Measurements from ENCODE around the gene WWP2. TPM values are rescaled to one million over a fixed set of nuclear protein-coding genes. Genes with fewer than 3 reads are reported as not detected.

Gene WWP2
- total RNA-seq, 1 experiment from 2014 or later: 38.8 TPM

DNA sequence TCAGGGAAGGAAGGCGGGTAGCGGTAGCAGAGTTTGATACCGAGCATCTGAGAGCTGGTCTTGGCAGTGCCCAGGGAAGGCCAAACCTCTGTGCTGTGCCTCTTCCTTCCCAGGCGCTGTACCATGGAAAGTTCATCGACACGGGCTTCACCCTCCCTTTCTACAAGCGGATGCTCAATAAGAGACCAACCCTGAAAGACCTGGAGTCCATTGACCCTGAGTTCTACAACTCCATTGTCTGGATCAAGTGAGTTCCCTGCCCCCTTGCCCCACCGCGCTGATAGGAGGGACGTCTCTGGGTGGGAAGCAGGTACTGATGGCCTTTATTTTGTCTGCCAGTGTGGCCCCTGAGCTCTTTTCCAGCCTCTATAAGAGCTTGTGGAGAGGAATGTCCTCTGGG, 173.6 kb downstream of the WWP2 start:
- H3K9me2 ChIP-seq (ENCODE audit: insufficient read depth): no peaks in the 10 kb centered on the region
- H3K27me3 ChIP-seq (ENCODE audit: insufficient read depth, low read depth): no peaks in the 10 kb centered on the region

DNA sequence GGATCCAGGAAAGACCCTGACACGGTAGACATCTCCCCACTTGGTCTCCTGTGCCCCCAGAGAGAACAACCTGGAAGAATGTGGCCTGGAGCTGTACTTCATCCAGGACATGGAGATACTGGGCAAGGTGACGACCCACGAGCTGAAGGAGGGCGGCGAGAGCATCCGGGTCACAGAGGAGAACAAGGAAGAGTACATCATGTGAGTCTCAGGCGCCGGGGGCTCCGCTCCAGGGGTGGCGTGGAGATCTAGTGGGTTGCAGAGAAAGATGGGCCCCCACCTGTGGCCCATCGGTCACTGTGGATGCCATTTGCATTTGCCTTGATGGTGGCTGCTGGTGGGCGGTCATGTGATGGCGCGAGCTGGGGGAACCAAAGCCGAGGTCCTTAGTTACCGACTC, 174.1 kb downstream of the WWP2 start:
- Histone ChIP-seq H3F3A (ENCODE audit: insufficient read depth, low read depth) (no peaks in the 10 kb centered on the region), H3K79me2 (ENCODE audit: low read depth) (no peaks in the 10 kb centered on the region), H3K9me3 (ENCODE audit: insufficient read depth, low read depth) (no peaks in the 10 kb centered on the region), H3K27me3 (ENCODE audit: insufficient read depth, low read depth) (no peaks in the 10 kb centered on the region), H3K36me3 (ENCODE audit: low read depth) (no peaks in the 10 kb centered on the region), H2AFZ (no peak overlapping the region), H3K9me2 (ENCODE audit: insufficient read depth) (no peaks in the 10 kb centered on the region), H3K27ac (no peak overlapping the region), H3K4me1 (replicated peaks; ENCODE audit: insufficient read depth) (no peaks in the 10 kb centered on the region), H3K4me2 (no peak overlapping the region), H4K20me1 (ENCODE audit: insufficient read depth) (no peaks in the 10 kb centered on the region), H3K4me3 (no peak overlapping the region)
- intact Hi-C loops (cut with micrococcal nuclease; ENCODE audit: unreplicated experiment): no loop called here
- ChIA-PET POLR2A (ENCODE audit: unreplicated experiment) (no interaction called here), CTCF (no interaction called here)
- no peak for DNase-seq
- BruUV-seq (replicated peaks): no TSS peak
- no peak for TF ChIP-seq EZH2 (IDR thresholded peaks at IDR 0.05; ENCODE audit: low read depth)
- TF ChIP-seq, protein P1, sequence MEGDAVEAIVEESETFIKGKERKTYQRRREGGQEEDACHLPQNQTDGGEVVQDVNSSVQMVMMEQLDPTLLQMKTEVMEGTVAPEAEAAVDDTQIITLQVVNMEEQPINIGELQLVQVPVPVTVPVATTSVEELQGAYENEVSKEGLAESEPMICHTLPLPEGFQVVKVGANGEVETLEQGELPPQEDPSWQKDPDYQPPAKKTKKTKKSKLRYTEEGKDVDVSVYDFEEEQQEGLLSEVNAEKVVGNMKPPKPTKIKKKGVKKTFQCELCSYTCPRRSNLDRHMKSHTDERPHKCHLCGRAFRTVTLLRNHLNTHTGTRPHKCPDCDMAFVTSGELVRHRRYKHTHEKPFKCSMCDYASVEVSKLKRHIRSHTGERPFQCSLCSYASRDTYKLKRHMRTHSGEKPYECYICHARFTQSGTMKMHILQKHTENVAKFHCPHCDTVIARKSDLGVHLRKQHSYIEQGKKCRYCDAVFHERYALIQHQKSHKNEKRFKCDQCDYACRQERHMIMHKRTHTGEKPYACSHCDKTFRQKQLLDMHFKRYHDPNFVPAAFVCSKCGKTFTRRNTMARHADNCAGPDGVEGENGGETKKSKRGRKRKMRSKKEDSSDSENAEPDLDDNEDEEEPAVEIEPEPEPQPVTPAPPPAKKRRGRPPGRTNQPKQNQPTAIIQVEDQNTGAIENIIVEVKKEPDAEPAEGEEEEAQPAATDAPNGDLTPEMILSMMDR (conservative IDR thresholded peaks at IDR 0.05): no peak

More for the DNA sequence above, 173.6 kb downstream of the WWP2 start:
- POLR2A ChIA-PET (ENCODE audit: unreplicated experiment): interaction anchor here (0.5 kb wide), 1 partner anchor 209 kb away, joined by 3 read pairs; the partner anchor contains the start of gene NQO1
- Histone ChIP-seq H4K20me1 (ENCODE audit: insufficient read depth) (no peaks in the 10 kb centered on the region), H3F3A (ENCODE audit: insufficient read depth, low read depth) (no peaks in the 10 kb centered on the region), H3K4me2 (no peak overlapping the region), H3K4me3 (no peak overlapping the region), H3K36me3 (ENCODE audit: low read depth) (no peaks in the 10 kb centered on the region), H3K27ac (no peak overlapping the region), H2AFZ (no peak overlapping the region), H3K9me3 (ENCODE audit: insufficient read depth, low read depth) (no peaks in the 10 kb centered on the region), H3K4me1 (replicated peaks; ENCODE audit: insufficient read depth) (no peaks in the 10 kb centered on the region), H3K79me2 (ENCODE audit: low read depth) (no peaks in the 10 kb centered on the region)
- CTCF ChIA-PET: no interaction called here
- no TSS peak for BruUV-seq (replicated peaks)
- DNase-seq: no peak
- TF ChIP-seq, protein P1 (conservative IDR thresholded peaks at IDR 0.05): no peak
- TF ChIP-seq EZH2 (IDR thresholded peaks at IDR 0.05; ENCODE audit: low read depth): no peak
- intact Hi-C loops (cut with micrococcal nuclease; ENCODE audit: unreplicated experiment): no loop called here

DNA sequence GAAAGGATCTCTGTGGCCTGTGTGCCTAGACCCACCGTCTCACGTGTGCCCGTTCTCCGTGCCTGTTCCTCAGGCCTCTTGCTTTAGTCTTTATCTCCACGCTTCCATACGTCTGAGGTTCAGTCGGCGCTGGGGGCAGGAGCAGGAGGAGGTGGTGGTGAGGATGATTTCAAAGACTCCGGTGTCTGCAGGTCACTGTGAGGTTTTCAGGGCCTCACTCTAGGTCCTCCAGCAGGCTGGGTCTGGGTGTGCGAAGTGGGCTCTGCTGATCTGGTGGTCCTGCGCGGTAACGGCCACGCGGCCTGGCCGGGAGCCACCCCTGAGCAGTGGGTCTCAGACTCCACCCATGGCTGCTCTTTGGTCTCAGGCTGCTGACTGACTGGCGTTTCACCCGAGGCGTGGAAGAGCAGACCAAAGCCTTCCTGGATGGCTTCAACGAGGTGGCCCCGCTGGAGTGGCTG, 174.6 kb downstream of the WWP2 start:
- TF ChIP-seq, protein P1 (conservative IDR thresholded peaks at IDR 0.05): no peak
- TF ChIP-seq EZH2 (IDR thresholded peaks at IDR 0.05; ENCODE audit: low read depth): no peak
- H3K9me3 ChIP-seq (ENCODE audit: insufficient read depth, low read depth): no peaks in the 10 kb centered on the region
- H3F3A ChIP-seq (ENCODE audit: insufficient read depth, low read depth): no peaks in the 10 kb centered on the region

More for the DNA sequence above, 174.6 kb downstream of the WWP2 start:
- Histone ChIP-seq H3K79me2 (ENCODE audit: low read depth) (no peaks in the 10 kb centered on the region), H3K27me3 (ENCODE audit: insufficient read depth, low read depth) (no peaks in the 10 kb centered on the region), H3K4me2 (no peak overlapping the region), H2AFZ (no peak overlapping the region), H3K9me2 (ENCODE audit: insufficient read depth) (no peaks in the 10 kb centered on the region), H3K27ac (no peak overlapping the region), H3K4me1 (replicated peaks; ENCODE audit: insufficient read depth) (no peaks in the 10 kb centered on the region), H3K4me3 (no peak overlapping the region), H3K36me3 (ENCODE audit: low read depth) (no peaks in the 10 kb centered on the region), H4K20me1 (ENCODE audit: insufficient read depth) (no peaks in the 10 kb centered on the region)
- no peak for DNase-seq
- intact Hi-C loops (cut with micrococcal nuclease; ENCODE audit: unreplicated experiment): no loop called here
- ChIA-PET POLR2A (ENCODE audit: unreplicated experiment) (no interaction called here), CTCF (no interaction called here)
- BruUV-seq (replicated peaks): no TSS peak
